ENCODE data around the gene C12orf50.

Gene C12orf50

GRCh38 chr12:87952223-87952622, 77.0 kb downstream of the C12orf50 start:
- no peak for DNase-seq (ENCODE audit: low spot score)
- in situ Hi-C loops (cut with MboI; ENCODE audit: low pct_unique_long_range_greater_than_20kb, low sequenced_read_pairs, unreplicated experiment): no loop called here
- TF ChIP-seq CTCF (IDR thresholded peaks at IDR 0.05; ENCODE audit: extremely low read depth, insufficient read depth, missing control alignments): no peak

- in situ Hi-C loops (cut with MboI; ENCODE audit: low pct_unique_long_range_greater_than_20kb, low sequenced_read_pairs, unreplicated experiment): no loop called here
- no peak for DNase-seq (ENCODE audit: low spot score)
- no peak for TF ChIP-seq CTCF (IDR thresholded peaks at IDR 0.05; ENCODE audit: extremely low read depth, insufficient read depth, missing control alignments)
These were observed 85.4 kb downstream of the C12orf50 start for GRCh38 chr12:87943762-87944161.

- TF ChIP-seq CTCF (IDR thresholded peaks at IDR 0.05; ENCODE audit: extremely low read depth, insufficient read depth, missing control alignments): no peak
- no peak for DNase-seq (ENCODE audit: low spot score)
- in situ Hi-C loops (cut with MboI; ENCODE audit: low pct_unique_long_range_greater_than_20kb, low sequenced_read_pairs, unreplicated experiment): no loop called here
These were observed 86.2 kb downstream of the C12orf50 start for GRCh38 chr12:87943023-87943422.

GRCh38 chr12:87939182-87939581, 90.0 kb downstream of the C12orf50 start:
- in situ Hi-C loops (cut with MboI; ENCODE audit: low pct_unique_long_range_greater_than_20kb, low sequenced_read_pairs, unreplicated experiment): no loop called here
- no peak for DNase-seq (ENCODE audit: low spot score)
- no peak for TF ChIP-seq CTCF (IDR thresholded peaks at IDR 0.05; ENCODE audit: extremely low read depth, insufficient read depth, missing control alignments)

- DNase-seq (ENCODE audit: low spot score): no peak
- no peak for TF ChIP-seq CTCF (IDR thresholded peaks at IDR 0.05; ENCODE audit: extremely low read depth, insufficient read depth, missing control alignments)
- in situ Hi-C loops (cut with MboI; ENCODE audit: low pct_unique_long_range_greater_than_20kb, low sequenced_read_pairs, unreplicated experiment): no loop called here
These were observed 94.0 kb downstream of the C12orf50 start for GRCh38 chr12:87935216-87935615.

- in situ Hi-C loops (cut with MboI; ENCODE audit: low pct_unique_long_range_greater_than_20kb, low sequenced_read_pairs, unreplicated experiment): no loop called here
- no peak for TF ChIP-seq CTCF (IDR thresholded peaks at IDR 0.05; ENCODE audit: extremely low read depth, insufficient read depth, missing control alignments)
- no peak for DNase-seq (ENCODE audit: low spot score)
These were observed 95.2 kb downstream of the C12orf50 start for GRCh38 chr12:87933991-87934390.

- no peak for TF ChIP-seq CTCF (IDR thresholded peaks at IDR 0.05; ENCODE audit: extremely low read depth, insufficient read depth, missing control alignments)
- in situ Hi-C loops (cut with MboI; ENCODE audit: low pct_unique_long_range_greater_than_20kb, low sequenced_read_pairs, unreplicated experiment): no loop called here
- no peak for DNase-seq (ENCODE audit: low spot score)
These were observed 97.4 kb downstream of the C12orf50 start for GRCh38 chr12:87931812-87932211.
